Measurements from ENCODE around the gene DOCK6.

- TF ChIP-seq CTCF (IDR thresholded peaks at IDR 0.05) = no peak
- TF ChIP-seq POLR2AphosphoS5 (IDR thresholded peaks at IDR 0.05; ENCODE audit: low read depth, low read length) = no peak
Observed at GRCh38 chr19:11192957-11193939, 69.1 kb downstream of the DOCK6 start.
